K562 (cell line): Measurements from ENCODE around the gene SPATS2. TPM values are rescaled to one million over a fixed set of nuclear protein-coding genes. Genes with fewer than 3 reads are reported as not detected.

Source experiments
- CEBPB ChIP-seq: fragments of 450-650 bp; IDR thresholded peaks from 2 replicates; pipeline ENCODE4 v1.6.1; 2016; ENCODE audit warnings: missing genetic modification characterization, missing compliant biosample characterization
- FOXA3 ChIP-seq, 2 experiments: fragments of 450-650 bp in 1 of 2; sonication (generic) in 1 of 2; formaldehyde crosslinking; IDR thresholded peaks in 1 of 2; conservative IDR thresholded peaks in 1 of 2; 2 replicates each; pipeline versions ENCODE4 v1.4.0 to v1.8.0; 2020 to 2022; ENCODE audit warnings: mild to moderate bottlenecking in 2 of 2, missing genetic modification reagents in 1 of 2
- FOXJ2 ChIP-seq: fragments of 200-800 bp; sonication (Bioruptor generic); IDR thresholded peaks from 2 replicates; pipeline ENCODE4 v1.6.1; 2016; ENCODE audit warnings: missing genetic modification characterization, missing compliant biosample characterization
- FOXJ3 ChIP-seq: sonication (generic); formaldehyde crosslinking; IDR thresholded peaks from 2 replicates; pipeline ENCODE4 v1.4.0; 2020; ENCODE audit warnings: mild to moderate bottlenecking, missing genetic modification reagents
- HDAC2 ChIP-seq: fragments of 450-650 bp; IDR thresholded peaks from 2 replicates; pipeline ENCODE4 v1.6.1; 2016; ENCODE audit warnings: mild to moderate bottlenecking
- POLR2B ChIP-seq: fragments of 450-650 bp; IDR thresholded peaks from 2 replicates; pipeline ENCODE4 v1.6.1; 2018; ENCODE audit warnings: low read depth; ENCODE audit not compliant: partially characterized antibody
- RB1 ChIP-seq: fragments of 450-650 bp; IDR thresholded peaks from 2 replicates; pipeline ENCODE4 v1.6.1; 2017; ENCODE audit warnings: low read depth, mild to moderate bottlenecking
- RBM17 ChIP-seq: fragments of 200-400 bp; formaldehyde crosslinking; IDR thresholded peaks from 2 replicates; pipeline ENCODE4 v1.6.1; 2017; ENCODE audit warnings: low read depth, mild to moderate bottlenecking, low read length, borderline replicate concordance
- SMAD3 ChIP-seq: fragments of 450-650 bp; formaldehyde crosslinking; conservative IDR thresholded peaks from 2 replicates; pipeline ENCODE4 v1.4.0; 2020; ENCODE audit warnings: mild to moderate bottlenecking
- STAG1 ChIP-seq: sonication (generic); formaldehyde crosslinking; IDR thresholded peaks from 2 replicates; pipeline ENCODE4 v1.5.0; 2020; ENCODE audit warnings: missing genetic modification reagents, borderline replicate concordance
- TEAD4 ChIP-seq, 2 experiments: sonication (generic) in 1 of 2; formaldehyde crosslinking in 1 of 2; IDR thresholded peaks; 2 replicates each; pipeline versions ENCODE4 v1.6.1 to v1.8.0; 2012 to 2022; ENCODE audit warnings: borderline replicate concordance in 1 of 2, inconsistent platforms in 1 of 2, low read length in 1 of 2, mild to moderate bottlenecking in 1 of 2, missing genetic modification reagents in 1 of 2
- ZC3H8 ChIP-seq: fragments of 450-650 bp; IDR thresholded peaks from 2 replicates; pipeline ENCODE4 v1.6.1; 2017
- ZFX ChIP-seq: sonication (generic); formaldehyde crosslinking; IDR thresholded peaks from 2 replicates; pipeline ENCODE4 v1.8.0; 2022; ENCODE audit warnings: mild to moderate bottlenecking, missing genetic modification reagents, moderate library complexity
- ZNF696 ChIP-seq: fragments of 250-450 bp; sonication (Bioruptor Pico); conservative IDR thresholded peaks from 2 replicates; pipeline ENCODE4 v1.4.0; 2020; ENCODE audit warnings: mild to moderate bottlenecking, moderate library complexity
- polyA plus RNA-seq, 8 experiments: library from polyadenylated mRNA; depleted of rRNA in 4 of 8; stranded (reverse) in 5 of 8; unstranded in 3 of 8; fragments of >200 nt; fragmentation: Nextera tagmentation in 2 of 8; fragmentation: Illumina TruSeq in 1 of 8; extraction: Ambion mirVana in 2 of 8; extraction: Trizol in 1 of 8; gene quantifications; 2 replicates each; pipeline versions ENCODE4 v1.2.1 to v1.2.3, GENCODE V29; 2011 to 2014; ENCODE audit warnings: inconsistent platforms in 1 of 8, missing spikeins in 1 of 8
- total RNA-seq, 7 experiments: library from RNA; depleted of rRNA in 6 of 7; stranded (reverse); fragments of >200 nt in 6 of 7; fragmentation: Illumina TruSeq in 2 of 7; extraction: Trizol in 2 of 7; gene quantifications; 2 replicates each; pipeline versions ENCODE4 v1.2.1 to v1.2.3, GENCODE V29; 2011 to 2021; ENCODE audit warnings: low replicate concordance in 1 of 7
- TF ChIP-seq, protein P1 (sequence below): fragments of 200-800 bp; sonication (Bioruptor generic); IDR thresholded peaks from 2 replicates; pipeline ENCODE4 v1.6.1; 2017; ENCODE audit warnings: missing genetic modification characterization, missing compliant biosample characterization
- TF ChIP-seq, protein P2 (sequence below), 2 experiments: fragments of 450-650 bp; IDR thresholded peaks; 2 replicates each; pipeline ENCODE4 v1.6.1; 2016; ENCODE audit warnings: mild to moderate bottlenecking in 2 of 2, borderline replicate concordance in 1 of 2, low read depth in 1 of 2, moderate library complexity in 1 of 2
- TF ChIP-seq, protein P3 (sequence below), 2 experiments: fragments of 450-650 bp; IDR thresholded peaks; 2 replicates each; pipeline ENCODE4 v1.6.1; 2016

The SPATS2 gene
- total and polyA plus RNA-seq, 9 of the 15 experiments (the other 6 are each of a cell fraction or from before 2014, with no cell fraction given) = 5.4 to 48.2 (median 17.5) TPM

DNA sequence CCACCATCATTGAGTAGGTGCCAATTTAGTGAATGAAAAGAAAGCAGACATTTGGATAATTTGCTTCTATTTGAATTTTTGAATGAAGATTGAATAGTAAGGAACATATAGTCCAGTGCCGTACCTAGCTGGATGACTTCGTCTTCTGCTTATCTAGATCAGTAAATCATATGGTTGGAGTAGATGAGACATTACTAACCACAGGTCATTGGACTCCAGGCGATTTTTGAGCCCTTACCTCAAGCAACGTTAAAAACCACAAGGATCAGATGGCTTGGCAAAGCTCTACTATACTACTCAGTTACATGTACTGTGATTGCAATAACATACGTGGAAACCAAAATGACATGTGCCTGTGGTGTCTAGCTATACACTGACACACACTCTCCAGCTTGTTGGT lies 1.7 kb upstream of the SPATS2 start (continued):
- TF ChIP-seq FOXJ3 (CRISPR knock-in tag) (no peak), POLR2B (no peak), CEBPB (no peak), ZC3H8 (no peak), ZNF696 (CRISPR knock-in tag) (no peak), TEAD4 (IDR thresholded peaks at IDR 0.05; ENCODE audit: low read length) (peak; percentile 77), TEAD4 (CRISPR knock-in tag; IDR thresholded peaks at IDR 0.05; ENCODE audit: borderline replicate concordance) (no peak), STAG1 (CRISPR knock-in tag) (no peak), ZFX (CRISPR knock-in tag) (no peak), RBM17 (no peak), HDAC2 (peak; percentile 55; the same call in 1 of the 2 replicates), FOXJ2 (tag) (no peak), FOXA3 (CRISPR knock-in tag; conservative IDR thresholded peaks at IDR 0.05 in 1 of 2, IDR thresholded peaks at IDR 0.05 in 1 of 2) (no peak), RB1 (0 out of 2 replicates have a peak, but pooled peaks have one; percentile 10), SMAD3 (CRISPR knock-in tag) (no peak)
- TF ChIP-seq, protein P1, sequence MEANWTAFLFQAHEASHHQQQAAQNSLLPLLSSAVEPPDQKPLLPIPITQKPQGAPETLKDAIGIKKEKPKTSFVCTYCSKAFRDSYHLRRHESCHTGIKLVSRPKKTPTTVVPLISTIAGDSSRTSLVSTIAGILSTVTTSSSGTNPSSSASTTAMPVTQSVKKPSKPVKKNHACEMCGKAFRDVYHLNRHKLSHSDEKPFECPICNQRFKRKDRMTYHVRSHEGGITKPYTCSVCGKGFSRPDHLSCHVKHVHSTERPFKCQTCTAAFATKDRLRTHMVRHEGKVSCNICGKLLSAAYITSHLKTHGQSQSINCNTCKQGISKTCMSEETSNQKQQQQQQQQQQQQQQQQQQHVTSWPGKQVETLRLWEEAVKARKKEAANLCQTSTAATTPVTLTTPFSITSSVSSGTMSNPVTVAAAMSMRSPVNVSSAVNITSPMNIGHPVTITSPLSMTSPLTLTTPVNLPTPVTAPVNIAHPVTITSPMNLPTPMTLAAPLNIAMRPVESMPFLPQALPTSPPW (CRISPR knock-in tag) = 0 out of 2 replicates have a peak, but pooled peaks have one; percentile 7
- TF ChIP-seq, protein P2, sequence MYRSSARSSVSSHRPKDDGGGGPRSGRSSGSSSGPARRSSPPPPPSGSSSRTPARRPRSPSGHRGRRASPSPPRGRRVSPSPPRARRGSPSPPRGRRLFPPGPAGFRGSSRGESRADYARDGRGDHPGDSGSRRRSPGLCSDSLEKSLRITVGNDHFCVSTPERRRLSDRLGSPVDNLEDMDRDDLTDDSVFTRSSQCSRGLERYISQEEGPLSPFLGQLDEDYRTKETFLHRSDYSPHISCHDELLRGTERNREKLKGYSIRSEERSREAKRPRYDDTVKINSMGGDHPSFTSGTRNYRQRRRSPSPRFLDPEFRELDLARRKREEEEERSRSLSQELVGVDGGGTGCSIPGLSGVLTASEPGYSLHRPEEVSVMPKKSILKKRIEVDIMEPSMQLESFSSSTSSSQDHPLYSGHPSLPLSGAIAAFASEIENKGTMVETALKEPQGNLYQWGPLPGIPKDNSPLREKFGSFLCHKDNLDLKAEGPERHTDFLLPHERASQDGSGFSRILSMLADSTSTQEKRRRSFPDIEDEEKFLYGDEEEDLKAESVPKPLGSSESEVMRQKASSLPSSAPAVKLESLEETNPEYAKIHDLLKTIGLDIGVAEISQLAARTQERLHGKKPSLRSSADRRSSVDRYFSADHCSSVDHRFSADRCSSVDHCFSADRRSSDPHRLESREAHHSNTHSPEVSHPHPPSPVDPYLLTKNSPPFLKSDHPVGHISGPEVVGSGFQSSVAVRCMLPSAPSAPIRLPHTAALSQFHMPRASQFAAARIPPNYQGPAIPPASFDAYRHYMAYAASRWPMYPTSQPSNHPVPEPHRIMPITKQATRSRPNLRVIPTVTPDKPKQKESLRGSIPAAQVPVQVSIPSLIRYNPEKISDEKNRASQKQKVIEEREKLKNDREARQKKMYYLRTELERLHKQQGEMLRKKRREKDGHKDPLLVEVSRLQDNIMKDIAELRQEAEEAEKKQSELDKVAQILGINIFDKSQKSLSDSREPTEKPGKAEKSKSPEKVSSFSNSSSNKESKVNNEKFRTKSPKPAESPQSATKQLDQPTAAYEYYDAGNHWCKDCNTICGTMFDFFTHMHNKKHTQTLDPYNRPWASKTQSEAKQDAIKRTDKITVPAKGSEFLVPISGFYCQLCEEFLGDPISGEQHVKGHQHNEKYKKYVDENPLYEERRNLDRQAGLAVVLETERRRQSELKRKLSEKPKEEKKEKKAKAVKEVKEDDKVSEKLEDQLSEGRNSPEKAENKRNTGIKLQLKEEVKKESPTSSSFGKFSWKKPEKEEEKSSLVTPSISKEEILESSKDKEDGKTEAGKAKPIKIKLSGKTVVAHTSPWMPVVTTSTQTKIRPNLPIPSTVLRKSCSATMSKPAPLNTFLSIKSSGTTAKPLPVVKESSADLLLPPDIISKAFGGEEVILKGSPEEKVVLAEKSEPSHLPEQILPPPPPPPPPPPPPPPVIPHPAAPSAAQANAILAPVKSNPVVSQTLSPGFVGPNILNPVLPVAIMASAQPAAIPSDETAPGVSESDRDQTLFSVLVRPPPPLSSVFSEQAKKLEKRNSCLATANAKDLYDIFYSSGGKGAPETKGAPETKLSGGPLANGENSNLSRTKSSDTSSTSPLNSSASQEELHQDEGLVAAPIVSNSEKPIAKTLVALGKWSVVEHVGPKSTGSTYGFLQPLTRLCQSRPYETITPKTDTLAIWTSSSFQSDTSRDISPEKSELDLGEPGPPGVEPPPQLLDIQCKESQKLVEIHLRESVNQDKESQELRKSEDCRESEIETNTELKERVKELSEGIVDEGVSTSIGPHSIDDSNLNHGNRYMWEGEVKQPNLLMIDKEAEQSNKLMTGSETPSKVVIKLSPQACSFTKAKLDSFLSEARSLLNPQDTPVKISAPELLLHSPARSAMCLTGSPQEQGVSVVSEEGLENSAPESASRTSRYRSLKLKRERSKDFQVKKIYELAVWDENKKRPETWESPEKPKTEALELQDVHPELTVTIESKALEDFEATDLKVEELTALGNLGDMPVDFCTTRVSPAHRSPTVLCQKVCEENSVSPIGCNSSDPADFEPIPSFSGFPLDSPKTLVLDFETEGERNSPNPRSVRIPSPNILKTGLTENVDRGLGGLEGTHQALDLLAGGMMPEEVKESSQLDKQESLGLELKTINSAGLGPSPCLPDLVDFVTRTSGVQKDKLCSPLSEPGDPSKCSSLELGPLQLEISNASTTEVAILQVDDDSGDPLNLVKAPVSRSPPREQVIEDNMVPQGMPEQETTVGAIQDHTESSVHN (IDR thresholded peaks at IDR 0.05; ENCODE audit: borderline replicate concordance in 1 of 2, low read depth in 1 of 2) = peak; percentile 9 to 95; a peak in 2 of 4 replicates
- TF ChIP-seq, protein P3, sequence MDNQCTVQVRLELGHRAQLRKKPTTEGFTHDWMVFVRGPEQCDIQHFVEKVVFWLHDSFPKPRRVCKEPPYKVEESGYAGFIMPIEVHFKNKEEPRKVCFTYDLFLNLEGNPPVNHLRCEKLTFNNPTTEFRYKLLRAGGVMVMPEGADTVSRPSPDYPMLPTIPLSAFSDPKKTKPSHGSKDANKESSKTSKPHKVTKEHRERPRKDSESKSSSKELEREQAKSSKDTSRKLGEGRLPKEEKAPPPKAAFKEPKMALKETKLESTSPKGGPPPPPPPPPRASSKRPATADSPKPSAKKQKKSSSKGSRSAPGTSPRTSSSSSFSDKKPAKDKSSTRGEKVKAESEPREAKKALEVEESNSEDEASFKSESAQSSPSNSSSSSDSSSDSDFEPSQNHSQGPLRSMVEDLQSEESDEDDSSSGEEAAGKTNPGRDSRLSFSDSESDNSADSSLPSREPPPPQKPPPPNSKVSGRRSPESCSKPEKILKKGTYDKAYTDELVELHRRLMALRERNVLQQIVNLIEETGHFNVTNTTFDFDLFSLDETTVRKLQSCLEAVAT (IDR thresholded peaks at IDR 0.05) = peak in 1 of 2 experiments; percentile 85; a peak in 2 of 4 replicates
